A673 (cell line): Measurements from ENCODE around the gene RAPGEF5. TPM values are rescaled to one million over a fixed set of nuclear protein-coding genes. Genes with fewer than 3 reads are reported as not detected.

Experiments used
- BruUV-seq: library from RNA; stranded (reverse); fragments of 400-500 nt; replicated peaks from 2 replicates; lab custom pipeline; 2021; lab: Mats Ljungman, UMichigan
- CTCF ChIA-PET: fragments of 300-600 bp; sonication (Branson Sonifier 250); formaldehyde crosslinking; loops from one replicate; lab custom pipeline; 2022; ENCODE audit warnings: antibody characterized with exemption; lab: Charles Lee
- POLR2A ChIA-PET: fragments of 300-600 bp; sonication (Branson Sonifier 250); formaldehyde crosslinking; loops from one replicate; lab custom pipeline; 2022; ENCODE audit warnings: antibody characterized with exemption; ENCODE audit not compliant: low non-redundant PET; lab: Charles Lee
- DNase-seq: peaks from one replicate; pipeline ENCODE4 v3.0.0-alpha.2; 2015; ENCODE audit warnings: low spot score
- H3K27ac ChIP-seq: fragments of 200-600 bp; sonication (generic); 2 replicates; pipeline ENCODE4 v1.5.1; 2016; ENCODE audit warnings: mixed run types, low read depth, mild to moderate bottlenecking, mixed read lengths, antibody characterized with exemption, low read length; ENCODE audit not compliant: poor library complexity, severe bottlenecking
- H3K27me3 ChIP-seq: fragments of 200-600 bp; sonication (generic); replicated peaks from 2 replicates; pipeline ENCODE4 v1.6.1; 2017; ENCODE audit warnings: mixed run types, low read depth, mild to moderate bottlenecking, mixed read lengths, antibody characterized with exemption, low read length; ENCODE audit not compliant: insufficient read depth, poor library complexity
- H3K36me3 ChIP-seq: fragments of 200-600 bp; sonication (generic); 2 replicates; pipeline ENCODE4 v1.6.1; 2016; ENCODE audit warnings: mixed run types, mild to moderate bottlenecking, mixed read lengths, antibody characterized with exemption, low read length; ENCODE audit not compliant: insufficient read depth, poor library complexity, severe bottlenecking
- H3K4me1 ChIP-seq: fragments of 200-600 bp; sonication (generic); 2 replicates; pipeline ENCODE4 v1.6.1; 2017; ENCODE audit warnings: mixed run types, mild to moderate bottlenecking, mixed read lengths, antibody characterized with exemption, low read length; ENCODE audit not compliant: insufficient read depth, poor library complexity, severe bottlenecking
- H3K4me3 ChIP-seq: fragments of 200-600 bp; sonication (generic); 2 replicates; pipeline ENCODE4 v1.5.1; 2016; ENCODE audit warnings: low read depth, mixed run types, mild to moderate bottlenecking, mixed read lengths, low read length; ENCODE audit not compliant: poor library complexity, severe bottlenecking
- H3K9me3 ChIP-seq: fragments of 200-600 bp; sonication (generic); 2 replicates; pipeline ENCODE4 v1.6.1; 2016; ENCODE audit warnings: mixed run types, low read depth, mild to moderate bottlenecking, mixed read lengths, antibody characterized with exemption, low read length; ENCODE audit not compliant: poor library complexity, severe bottlenecking
- EZH2 ChIP-seq: fragments of 200-600 bp; sonication (generic); IDR thresholded peaks from 2 replicates; pipeline ENCODE4 v1.6.1; 2017; ENCODE audit warnings: borderline replicate concordance, low read depth, mild to moderate bottlenecking, mixed read lengths, antibody characterized with exemption, low read length; ENCODE audit not compliant: poor library complexity, severe bottlenecking
- intact Hi-C: fragments of 100-400 bp; cut with micrococcal nuclease; formaldehyde crosslinking; loops from one replicate; pipeline ENCODE4 v1.10.0; 2022; ENCODE audit not compliant: unreplicated experiment
- total RNA-seq: library from RNA; stranded (reverse); gene quantifications from 2 replicates; pipeline ENCODE4 v1.2.3, GENCODE V29; 2021
- TF ChIP-seq, protein P1 (sequence below): fragments of 300-800, 200-600 bp; sonication (generic); conservative IDR thresholded peaks from 2 replicates; pipeline ENCODE4 v1.5.1; 2017; ENCODE audit warnings: low read depth, mild to moderate bottlenecking, antibody characterized with exemption, low read length, moderate library complexity, mixed read lengths

RAPGEF5 gene
- total RNA-seq, 1 experiment from 2014 or later = 10.7 TPM

DNA sequence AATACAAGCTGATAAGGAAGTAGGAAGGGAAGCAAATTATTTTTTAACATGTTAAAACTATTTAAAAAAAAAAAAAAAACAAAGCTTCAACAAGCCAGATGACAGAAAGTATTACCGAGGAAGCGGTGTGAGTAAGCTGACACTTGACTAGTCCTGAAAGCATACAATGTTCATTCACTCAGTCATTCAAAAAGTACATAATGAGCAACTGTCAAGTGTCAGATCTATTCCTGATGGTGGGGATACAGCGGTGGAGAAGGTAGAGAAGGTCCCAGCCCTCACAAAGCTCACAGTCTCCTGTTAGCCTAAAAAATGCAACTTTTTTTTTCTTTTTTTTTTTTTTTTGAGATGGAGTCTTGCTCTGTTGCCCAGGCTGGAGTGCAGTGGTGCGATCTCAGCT is 40.0 kb downstream of the RAPGEF5 start:
- no peak for DNase-seq
- intact Hi-C loops = no loop called here
- no peaks in the 10 kb centered on the region for H3K36me3 ChIP-seq
- POLR2A ChIA-PET = no interaction called here
- BruUV-seq = no TSS peak
- TF ChIP-seq, protein P1, sequence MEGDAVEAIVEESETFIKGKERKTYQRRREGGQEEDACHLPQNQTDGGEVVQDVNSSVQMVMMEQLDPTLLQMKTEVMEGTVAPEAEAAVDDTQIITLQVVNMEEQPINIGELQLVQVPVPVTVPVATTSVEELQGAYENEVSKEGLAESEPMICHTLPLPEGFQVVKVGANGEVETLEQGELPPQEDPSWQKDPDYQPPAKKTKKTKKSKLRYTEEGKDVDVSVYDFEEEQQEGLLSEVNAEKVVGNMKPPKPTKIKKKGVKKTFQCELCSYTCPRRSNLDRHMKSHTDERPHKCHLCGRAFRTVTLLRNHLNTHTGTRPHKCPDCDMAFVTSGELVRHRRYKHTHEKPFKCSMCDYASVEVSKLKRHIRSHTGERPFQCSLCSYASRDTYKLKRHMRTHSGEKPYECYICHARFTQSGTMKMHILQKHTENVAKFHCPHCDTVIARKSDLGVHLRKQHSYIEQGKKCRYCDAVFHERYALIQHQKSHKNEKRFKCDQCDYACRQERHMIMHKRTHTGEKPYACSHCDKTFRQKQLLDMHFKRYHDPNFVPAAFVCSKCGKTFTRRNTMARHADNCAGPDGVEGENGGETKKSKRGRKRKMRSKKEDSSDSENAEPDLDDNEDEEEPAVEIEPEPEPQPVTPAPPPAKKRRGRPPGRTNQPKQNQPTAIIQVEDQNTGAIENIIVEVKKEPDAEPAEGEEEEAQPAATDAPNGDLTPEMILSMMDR = no peak
- TF ChIP-seq EZH2 = no peak
- CTCF ChIA-PET = no interaction called here
- no peak overlapping the region for H3K27ac ChIP-seq
- peaks cover 26% of the 10 kb centered on the region for H3K4me1 ChIP-seq
- no peak overlapping the region for H3K4me3 ChIP-seq
- no peaks in the 10 kb centered on the region for H3K9me3 ChIP-seq
- H3K27me3 ChIP-seq = no peaks in the 10 kb centered on the region

DNA sequence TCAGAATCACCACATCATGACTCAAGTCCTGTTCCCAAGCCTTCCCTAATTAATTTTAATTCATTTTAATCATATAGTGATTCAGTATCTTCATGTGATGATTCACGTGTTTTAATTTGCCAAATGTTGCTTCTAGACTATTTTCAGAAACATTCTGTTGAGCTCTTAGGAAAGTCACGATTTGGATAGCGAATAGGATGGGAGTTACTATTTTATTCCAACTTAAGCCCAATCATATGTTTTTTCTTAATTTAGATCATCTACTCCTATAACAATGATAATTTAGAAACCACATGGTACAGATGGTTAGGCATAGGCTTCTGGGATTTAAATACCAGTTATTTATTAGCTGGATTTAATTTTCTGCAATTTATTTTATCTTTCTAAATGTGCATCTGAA is 49.1 kb downstream of the RAPGEF5 start:
- TF ChIP-seq EZH2 = no peak
- TF ChIP-seq, protein P1 = no peak
- Histone ChIP-seq H3K27ac (no peak overlapping the region), H3K9me3 (peaks cover 8% of the 10 kb centered on the region), H3K4me1 (peaks cover 7% of the 10 kb centered on the region), H3K27me3 (no peaks in the 10 kb centered on the region), H3K4me3 (no peak overlapping the region), H3K36me3 (peaks cover 25% of the 10 kb centered on the region)
- no TSS peak for BruUV-seq
- no peak for DNase-seq
- ChIA-PET POLR2A (no interaction called here), CTCF (no interaction called here)
- intact Hi-C loops = no loop called here

DNA sequence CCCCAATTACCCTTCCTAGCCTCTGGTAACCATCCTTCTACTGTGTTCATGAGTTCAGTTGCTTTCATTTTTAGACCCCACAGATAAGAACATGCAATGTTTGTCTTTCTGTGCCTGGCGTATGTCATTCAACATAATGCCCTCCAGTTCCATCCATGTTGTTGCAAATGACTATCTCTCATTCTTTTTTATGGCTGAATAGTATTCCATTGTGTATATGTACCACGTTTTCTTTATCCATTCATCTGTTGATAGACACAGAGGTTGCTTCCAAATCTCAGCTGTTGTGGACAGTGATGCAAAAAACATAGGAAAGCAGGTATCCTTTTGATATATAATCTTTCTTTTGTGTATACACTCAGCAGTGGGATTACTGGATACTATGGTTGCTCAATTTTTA is 51.2 kb downstream of the RAPGEF5 start:
- DNase-seq = no peak
- Histone ChIP-seq H3K9me3 (peaks cover 8% of the 10 kb centered on the region), H3K36me3 (peaks cover 25% of the 10 kb centered on the region), H3K27ac (no peak overlapping the region), H3K4me1 (peaks cover 15% of the 10 kb centered on the region), H3K4me3 (no peak overlapping the region), H3K27me3 (no peaks in the 10 kb centered on the region)
- ChIA-PET CTCF (no interaction called here), POLR2A (no interaction called here)
- no TSS peak for BruUV-seq
- intact Hi-C loops = no loop called here
- TF ChIP-seq, protein P1 = no peak
- no peak for TF ChIP-seq EZH2
